GM10266 (cell line): Measurements from ENCODE around the gene KRTAP10-5.
"Not testable (repeated sequence)": the region's sequence is repeated elsewhere in the genome, so short reads cannot be mapped to it uniquely, and the experiment has no call there.

Experiments
- DNase-seq: peaks from one replicate; pipeline ENCODE4 v3.0.0; 2012; ENCODE audit errors: extremely low spot score
- CTCF ChIP-seq: IDR thresholded peaks from 2 replicates; pipeline ENCODE4 v1.5.1; 2012; ENCODE audit warnings: mild to moderate bottlenecking, low read depth; ENCODE audit not compliant: control insufficient read depth, insufficient read depth; ENCODE audit errors: missing control alignments

Gene KRTAP10-5, protein sequence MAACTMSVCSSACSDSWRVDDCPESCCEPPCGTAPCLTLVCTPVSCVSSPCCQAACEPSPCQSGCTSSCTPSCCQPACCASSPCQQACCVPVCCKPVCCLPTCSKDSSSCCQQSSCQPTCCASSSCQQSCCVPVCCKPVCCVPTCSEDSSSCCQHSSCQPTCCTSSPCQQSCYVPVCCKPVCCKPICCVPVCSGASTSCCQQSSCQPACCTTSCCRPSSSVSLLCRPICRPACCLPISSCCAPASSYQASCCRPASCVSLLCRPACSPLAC

GRCh38 chr21:44580231-44580821 lies at the start of gene KRTAP10-5:
Gene KRTAP10-5, minus strand, starts transcription at chr21:44580604. Its CDS starts 26 bp downstream, at chr21:44580578.
- DNase-seq, result not testable (repeated sequence)

DNA sequence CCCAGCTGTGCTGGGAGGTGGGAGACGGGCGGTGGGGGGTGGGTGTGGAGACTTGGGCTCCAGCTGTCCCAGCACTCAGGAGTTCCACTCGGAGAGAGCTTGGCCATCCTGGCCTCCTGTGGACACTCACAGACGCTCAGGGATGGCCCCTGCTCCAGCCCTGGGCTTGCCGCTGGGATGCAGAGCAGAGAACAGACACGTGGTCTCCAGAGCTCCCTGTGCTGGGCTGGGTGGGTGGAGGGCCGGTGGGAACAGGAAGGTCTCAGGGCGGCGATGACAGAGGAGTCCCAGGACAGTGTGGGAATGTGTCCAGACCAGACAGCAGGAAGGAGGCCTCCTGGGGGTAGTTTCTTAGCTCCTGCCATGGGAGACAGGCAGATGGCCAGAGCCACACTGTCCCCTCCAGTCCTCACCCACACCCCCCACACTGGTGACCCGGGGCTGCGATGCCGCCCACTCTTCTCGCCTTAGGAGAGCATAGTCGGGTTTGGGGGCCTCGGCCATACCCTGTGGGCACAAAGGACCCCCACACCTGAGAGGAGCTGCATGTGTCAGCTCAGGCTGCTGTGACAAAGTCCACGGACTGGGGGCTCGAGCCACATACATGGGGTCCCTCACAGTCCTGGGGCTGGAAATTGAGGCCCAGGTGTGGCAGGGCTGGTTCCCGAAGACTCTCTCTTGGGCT lies 48.4 kb upstream of the KRTAP10-5 start:
- no peak for TF ChIP-seq CTCF
- DNase-seq, result no peak

- not testable (repeated sequence) for DNase-seq
Observed at GRCh38 chr21:44627831-44628233, 47.4 kb upstream of the KRTAP10-5 start.

DNA sequence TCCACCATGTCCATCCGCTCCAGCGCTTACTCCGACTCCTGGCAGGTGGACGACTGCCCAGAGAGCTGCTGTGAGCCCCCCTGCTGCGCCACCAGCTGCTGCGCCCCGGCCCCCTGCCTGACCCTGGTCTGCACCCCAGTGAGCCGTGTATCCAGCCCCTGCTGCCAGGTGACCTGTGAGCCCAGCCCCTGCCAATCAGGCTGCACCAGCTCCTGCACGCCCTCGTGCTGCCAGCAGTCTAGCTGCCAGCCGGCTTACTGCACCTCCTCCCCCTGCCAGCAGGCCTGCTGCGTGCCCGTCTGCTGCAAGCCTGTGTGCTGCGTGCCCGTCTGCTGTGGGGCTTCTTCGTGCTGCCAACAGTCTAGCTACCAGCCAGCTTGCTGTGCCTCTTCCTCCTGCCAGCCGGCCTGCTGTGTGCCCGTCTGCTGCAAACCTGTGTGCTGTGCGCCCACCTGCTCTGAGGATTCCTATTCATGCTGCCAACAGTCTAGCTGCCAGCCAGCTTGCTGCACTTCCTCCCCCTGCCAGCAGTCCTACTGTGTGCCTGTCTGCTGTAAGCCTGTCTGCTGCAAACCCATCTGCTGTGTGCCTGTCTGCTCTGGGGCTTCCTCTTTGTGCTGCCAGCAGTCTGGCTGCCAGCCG lies 46.9 kb upstream of the KRTAP10-5 start:
- DNase-seq, result not testable (repeated sequence)

GRCh38 chr21:44626673-44627143 lies 46.3 kb upstream of the KRTAP10-5 start, which contains the start of gene KRTAP10-9:
Gene KRTAP10-9, plus strand, starts transcription at chr21:44627093. Its CDS starts 79 bp downstream, at chr21:44627172.
- TF ChIP-seq CTCF, result no peak
- no peak for DNase-seq

GRCh38 chr21:44626262-44626661 lies 45.9 kb upstream of the KRTAP10-5 start:
- DNase-seq, result no peak
- TF ChIP-seq CTCF, result no peak

- DNase-seq, result no peak
- no peak for TF ChIP-seq CTCF
Observed at GRCh38 chr21:44625756-44626155, 45.4 kb upstream of the KRTAP10-5 start.

DNA sequence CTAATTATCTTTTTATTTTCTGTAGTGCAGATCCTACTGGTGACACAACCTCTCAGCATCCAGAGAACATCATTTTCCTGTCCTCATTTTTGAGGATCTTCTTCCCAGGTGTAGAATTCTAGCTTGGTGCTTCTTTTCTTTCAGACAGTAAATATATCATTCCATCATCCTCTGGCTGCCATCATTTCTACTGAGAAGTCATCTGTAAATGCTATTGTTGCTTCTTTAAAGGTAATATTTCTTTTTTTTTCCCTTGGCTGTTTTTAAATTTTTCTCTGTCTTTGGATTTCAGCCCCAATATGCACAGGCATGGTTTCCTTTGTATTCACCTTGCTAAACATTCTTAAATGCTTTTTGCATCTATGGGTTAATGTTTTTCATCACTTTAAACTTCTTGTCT lies 43.2 kb upstream of the KRTAP10-5 start:
- DNase-seq, result no peak
- TF ChIP-seq CTCF, result no peak
